Keratinocyte (primary cell): ENCODE results near the gene NPFFR2. TPM values are rescaled to one million over a fixed set of nuclear protein-coding genes. Genes with fewer than 3 reads are reported as not detected.

Source experiments
- DNase-seq: peaks from one replicate; pipeline ENCODE4 v3.0.0-alpha.2; 2011; ENCODE audit warnings: low read depth, missing footprints, low spot score
- FAIRE-seq: peaks from 2 replicates; lab custom pipeline; 2011; peaks lifted over from hg19 to GRCh38; lab: Jason Lieb, UNC
- H2AFZ ChIP-seq: 2 replicates; pipeline ENCODE4 v1.6.0; 2012; ENCODE audit warnings: low read length, control low read depth, inconsistent platforms; ENCODE audit not compliant: control insufficient read depth
- H3K27ac ChIP-seq: 2 replicates; pipeline ENCODE4 v1.5.1; 2011; ENCODE audit warnings: low read length; ENCODE audit not compliant: control insufficient read depth, insufficient read depth
- H3K27me3 ChIP-seq: 3 replicates; pipeline ENCODE4 v1.6.0; 2011; ENCODE audit warnings: low read length; ENCODE audit not compliant: control insufficient read depth, insufficient read depth; ENCODE audit errors: extremely low read depth
- H3K36me3 ChIP-seq, 2 experiments: 2 replicates in 1 of 2; 3 replicates in 1 of 2; pipeline ENCODE4 v1.5.1; 2011; ENCODE audit warnings: low read length in 2 of 2, mild to moderate bottlenecking in 1 of 2; ENCODE audit not compliant: control insufficient read depth in 2 of 2, insufficient read depth in 2 of 2; ENCODE audit errors: extremely low read depth in 1 of 2
- H3K4me1 ChIP-seq: 3 replicates; pipeline ENCODE4 v1.5.1; 2011; ENCODE audit warnings: low read length; ENCODE audit not compliant: control insufficient read depth, insufficient read depth; ENCODE audit errors: extremely low read depth
- H3K4me2 ChIP-seq: 3 replicates; pipeline ENCODE4 v1.6.0; 2011; ENCODE audit warnings: low read depth, low read length; ENCODE audit not compliant: control insufficient read depth, insufficient read depth; ENCODE audit errors: extremely low read depth
- H3K4me3 ChIP-seq, 3 experiments: fragments of 200-600 bp in 1 of 3; sonication (generic) in 1 of 3; 2 replicates in 2 of 3; 3 replicates in 1 of 3; pipeline ENCODE4 v1.5.1; 2011 to 2016; ENCODE audit warnings: low read length in 3 of 3, mild to moderate bottlenecking in 3 of 3, control low read depth in 2 of 3, inconsistent platforms in 1 of 3, low read depth in 1 of 3, mixed read lengths in 1 of 3, mixed run types in 1 of 3, moderate library complexity in 1 of 3; ENCODE audit not compliant: control insufficient read depth in 2 of 3, insufficient read depth in 2 of 3; ENCODE audit errors: extremely low read depth in 1 of 3
- H3K79me2 ChIP-seq: 2 replicates; pipeline ENCODE4 v1.6.0; 2012; ENCODE audit warnings: low read length; ENCODE audit not compliant: control insufficient read depth, insufficient read depth
- H3K9ac ChIP-seq: 3 replicates; pipeline ENCODE4 v1.6.0; 2011; ENCODE audit warnings: low read length; ENCODE audit not compliant: control insufficient read depth, insufficient read depth; ENCODE audit errors: extremely low read depth
- H3K9me1 ChIP-seq: 3 replicates; pipeline ENCODE4 v1.6.0; 2011; ENCODE audit warnings: low read length; ENCODE audit not compliant: control insufficient read depth, insufficient read depth; ENCODE audit errors: extremely low read depth
- H3K9me3 ChIP-seq: 2 replicates; pipeline ENCODE4 v1.5.1; 2012; ENCODE audit warnings: low read depth, low read length; ENCODE audit not compliant: control insufficient read depth
- H4K20me1 ChIP-seq: 3 replicates; pipeline ENCODE4 v1.6.0; 2011; ENCODE audit warnings: low read length; ENCODE audit not compliant: control insufficient read depth, insufficient read depth; ENCODE audit errors: extremely low read depth
- CTCF ChIP-seq, 3 experiments: IDR thresholded peaks in 1 of 3; conservative IDR thresholded peaks in 1 of 3; optimal IDR thresholded peaks in 1 of 3; 2 replicates in 2 of 3; 3 replicates in 1 of 3; pipeline versions ENCODE3 to v1.5.1; 2011; ENCODE audit warnings: low read length in 3 of 3, mild to moderate bottlenecking in 3 of 3, moderate library complexity in 2 of 3, control low read depth in 1 of 3, inconsistent platforms in 1 of 3; ENCODE audit not compliant: insufficient read depth in 2 of 3; ENCODE audit errors: extremely low read depth in 1 of 3
- EZH2 ChIP-seq: IDR thresholded peaks from one replicate; pipeline ENCODE4 v1.6.1; 2012; ENCODE audit warnings: inconsistent platforms, mild to moderate bottlenecking, low read length, moderate library complexity
- dilution Hi-C: fragments of 300-500 bp; cut with MboI; formaldehyde crosslinking; loops from one replicate; pipeline ENCODE4 v1.7.0; 2020; ENCODE audit warnings: low sequenced_read_pairs; ENCODE audit not compliant: extremely low pct_ligation_motif_present
- polyA plus RNA-seq, 5 experiments: library from polyadenylated mRNA; depleted of rRNA in 3 of 5; stranded (reverse) in 3 of 5; stranded (forward) in 1 of 5; unstranded in 1 of 5; fragments of >200 nt; gene quantifications; 1 replicate in 1 of 5; 2 replicates in 3 of 5; 3 replicates in 1 of 5; pipeline versions ENCODE4 v1.2.1 to v1.2.3, GENCODE V29; 2011 to 2012; ENCODE audit warnings: missing spikeins in 2 of 5, low read depth in 1 of 5, low replicate concordance in 1 of 5

NPFFR2 gene
- polyA plus RNA-seq, 1 donor (not counting 4 experiments of a cell fraction or from before 2014, with no cell fraction given), result not detected

- Histone ChIP-seq H4K20me1 (no peaks in the 10 kb centered on the region), H3K9me3 (no peaks in the 10 kb centered on the region), H3K79me2 (no peaks in the 10 kb centered on the region), H3K27me3 (no peaks in the 10 kb centered on the region), H3K4me3 (no peak overlapping the region), H3K27ac (no peak overlapping the region), H3K4me1 (no peaks in the 10 kb centered on the region), H2AFZ (no peak overlapping the region), H3K36me3 (no peaks in the 10 kb centered on the region), H3K9ac (no peak overlapping the region), H3K9me1 (no peaks in the 10 kb centered on the region), H3K4me2 (no peak overlapping the region)
- DNase-seq (no peak), FAIRE-seq (no peak)
- TF ChIP-seq EZH2 (no peak), CTCF (optimal IDR thresholded peaks at IDR 0.05 in 1 of 3, IDR thresholded peaks at IDR 0.05 in 1 of 3, conservative IDR thresholded peaks at IDR 0.05 in 1 of 3; ENCODE audit: extremely low read depth in 1 of 3, insufficient read depth in 2 of 3, low read length in 3 of 3) (no peak)
- dilution Hi-C loops, result no loop called here
Observed at GRCh38 chr4:72179342-72179741, 147.5 kb downstream of the NPFFR2 start.

DNA sequence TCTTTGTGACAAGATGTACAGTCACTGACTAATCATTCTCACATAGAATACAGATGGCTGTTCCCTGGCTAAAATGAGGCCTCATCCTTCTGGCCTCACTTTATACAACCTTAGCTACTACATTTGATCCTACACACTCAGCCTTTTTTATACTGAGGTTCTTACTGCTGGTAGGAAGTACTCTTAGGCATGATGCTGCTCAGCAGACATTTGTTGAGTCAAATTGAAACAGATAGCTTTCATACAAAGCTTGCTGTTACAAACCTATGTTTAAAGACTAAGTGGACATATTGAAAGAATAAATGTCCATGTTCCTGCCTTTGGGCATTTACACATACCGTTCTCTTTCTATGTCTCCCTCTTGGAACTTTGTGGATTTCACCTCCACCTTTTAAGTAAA lies 154.9 kb downstream of the NPFFR2 start:
- Histone ChIP-seq H3K4me2 (no peak overlapping the region), H3K9me3 (no peaks in the 10 kb centered on the region), H3K4me3 (no peak overlapping the region), H4K20me1 (no peaks in the 10 kb centered on the region), H3K9me1 (no peaks in the 10 kb centered on the region), H3K27ac (no peak overlapping the region), H3K9ac (no peak overlapping the region), H3K36me3 (no peaks in the 10 kb centered on the region), H2AFZ (no peak overlapping the region), H3K4me1 (no peaks in the 10 kb centered on the region), H3K79me2 (no peaks in the 10 kb centered on the region), H3K27me3 (no peaks in the 10 kb centered on the region)
- dilution Hi-C loops, result no loop called here
- FAIRE-seq, result no peak
- DNase-seq, result no peak
- TF ChIP-seq EZH2, result no peak
- no peak for TF ChIP-seq CTCF (optimal IDR thresholded peaks at IDR 0.05 in 1 of 3, IDR thresholded peaks at IDR 0.05 in 1 of 3, conservative IDR thresholded peaks at IDR 0.05 in 1 of 3; ENCODE audit: extremely low read depth in 1 of 3, insufficient read depth in 2 of 3, low read length in 3 of 3)
